GM12872 (cell line): ENCODE results near the gene GALNT2.

Source experiments
- TF ChIP-seq, protein P1 (sequence below): IDR thresholded peaks from 3 replicates; pipeline ENCODE4 v1.5.1; 2011; ENCODE audit warnings: low read depth, mild to moderate bottlenecking, low read length, moderate library complexity; ENCODE audit not compliant: insufficient read depth

GALNT2 gene

DNA sequence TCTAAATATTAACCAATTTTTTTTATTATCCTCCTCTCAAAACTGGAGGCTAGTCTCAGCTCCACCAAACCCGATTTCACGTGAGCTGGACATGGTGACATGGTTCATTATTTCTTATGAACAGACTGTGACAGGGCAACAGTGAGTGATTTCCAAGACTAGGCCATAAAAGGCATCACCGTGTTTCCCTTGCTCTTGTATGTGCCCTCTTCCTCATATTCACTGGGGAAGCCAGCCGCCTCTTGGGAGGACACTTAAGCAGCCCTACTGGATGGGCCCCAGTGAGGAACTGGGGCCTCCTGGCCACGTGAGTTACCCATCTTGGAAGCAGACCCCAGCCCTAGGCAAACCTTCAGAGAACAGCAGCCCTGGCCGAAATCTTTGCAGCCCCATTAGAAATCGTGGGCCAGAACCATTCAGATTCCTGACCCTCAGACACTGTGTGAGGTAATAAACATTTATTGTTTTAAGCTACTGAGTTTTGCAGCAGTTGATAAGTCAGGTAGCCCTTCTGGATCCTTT is 105.0 kb downstream of the GALNT2 start:
- TF ChIP-seq, protein P1, sequence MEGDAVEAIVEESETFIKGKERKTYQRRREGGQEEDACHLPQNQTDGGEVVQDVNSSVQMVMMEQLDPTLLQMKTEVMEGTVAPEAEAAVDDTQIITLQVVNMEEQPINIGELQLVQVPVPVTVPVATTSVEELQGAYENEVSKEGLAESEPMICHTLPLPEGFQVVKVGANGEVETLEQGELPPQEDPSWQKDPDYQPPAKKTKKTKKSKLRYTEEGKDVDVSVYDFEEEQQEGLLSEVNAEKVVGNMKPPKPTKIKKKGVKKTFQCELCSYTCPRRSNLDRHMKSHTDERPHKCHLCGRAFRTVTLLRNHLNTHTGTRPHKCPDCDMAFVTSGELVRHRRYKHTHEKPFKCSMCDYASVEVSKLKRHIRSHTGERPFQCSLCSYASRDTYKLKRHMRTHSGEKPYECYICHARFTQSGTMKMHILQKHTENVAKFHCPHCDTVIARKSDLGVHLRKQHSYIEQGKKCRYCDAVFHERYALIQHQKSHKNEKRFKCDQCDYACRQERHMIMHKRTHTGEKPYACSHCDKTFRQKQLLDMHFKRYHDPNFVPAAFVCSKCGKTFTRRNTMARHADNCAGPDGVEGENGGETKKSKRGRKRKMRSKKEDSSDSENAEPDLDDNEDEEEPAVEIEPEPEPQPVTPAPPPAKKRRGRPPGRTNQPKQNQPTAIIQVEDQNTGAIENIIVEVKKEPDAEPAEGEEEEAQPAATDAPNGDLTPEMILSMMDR = no peak

DNA sequence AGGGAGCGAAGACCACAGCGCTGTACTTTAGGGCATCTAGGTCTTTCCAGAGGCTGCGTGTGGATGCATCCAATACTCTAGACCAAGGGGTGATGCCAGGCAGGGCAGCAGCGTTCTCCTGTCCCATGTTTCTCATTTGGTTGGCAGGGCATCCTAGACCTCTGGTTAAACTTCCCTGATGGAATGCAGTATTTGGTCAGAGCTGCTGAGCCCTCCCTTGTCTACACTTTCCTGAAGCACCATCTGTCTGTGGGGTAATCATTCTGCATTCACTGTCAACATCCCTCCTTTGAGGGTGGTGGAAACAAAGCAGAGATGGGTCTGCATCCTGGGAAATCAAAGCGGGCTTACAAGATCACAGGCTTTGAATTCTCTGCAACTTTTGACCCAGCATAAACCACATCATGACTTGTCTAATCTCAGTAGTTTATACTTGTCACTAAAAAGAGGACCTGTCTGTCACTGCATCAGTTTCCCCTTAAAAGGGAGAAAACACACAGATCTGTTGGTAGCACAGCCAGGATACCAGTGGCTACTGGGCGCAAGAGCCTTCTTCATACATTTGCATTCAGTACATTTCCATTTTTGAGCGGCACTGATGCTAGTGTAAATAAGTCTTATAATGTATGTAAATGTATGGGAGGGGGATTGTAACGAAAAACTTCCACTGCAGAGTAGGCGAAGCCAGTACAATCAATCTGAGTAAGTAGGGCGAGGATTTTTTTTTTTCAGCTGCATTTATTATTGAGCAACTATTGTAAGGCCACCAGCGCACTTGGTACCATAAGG is 106.3 kb downstream of the GALNT2 start:
- TF ChIP-seq, protein P1 = no peak

DNA sequence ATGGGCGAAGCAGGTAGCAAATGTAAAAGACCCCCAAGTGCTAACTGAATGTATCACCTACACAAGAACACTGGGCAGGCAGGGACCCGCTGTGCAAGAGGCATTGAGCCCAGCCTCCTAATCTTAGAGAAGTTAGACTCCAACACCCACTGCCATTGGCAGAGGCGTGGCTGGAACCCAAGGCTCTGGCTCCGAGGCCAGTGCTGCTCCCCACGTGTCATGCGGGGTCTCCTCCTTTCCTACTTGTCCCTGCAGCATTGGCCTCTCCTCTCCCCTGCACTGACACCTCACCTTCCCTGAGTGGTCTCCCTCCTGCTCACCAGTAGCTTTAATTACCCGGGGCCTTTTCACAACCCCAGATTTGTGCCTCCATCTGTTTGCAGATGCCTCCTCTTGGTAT is 107.0 kb downstream of the GALNT2 start:
- TF ChIP-seq, protein P1 = no peak

DNA sequence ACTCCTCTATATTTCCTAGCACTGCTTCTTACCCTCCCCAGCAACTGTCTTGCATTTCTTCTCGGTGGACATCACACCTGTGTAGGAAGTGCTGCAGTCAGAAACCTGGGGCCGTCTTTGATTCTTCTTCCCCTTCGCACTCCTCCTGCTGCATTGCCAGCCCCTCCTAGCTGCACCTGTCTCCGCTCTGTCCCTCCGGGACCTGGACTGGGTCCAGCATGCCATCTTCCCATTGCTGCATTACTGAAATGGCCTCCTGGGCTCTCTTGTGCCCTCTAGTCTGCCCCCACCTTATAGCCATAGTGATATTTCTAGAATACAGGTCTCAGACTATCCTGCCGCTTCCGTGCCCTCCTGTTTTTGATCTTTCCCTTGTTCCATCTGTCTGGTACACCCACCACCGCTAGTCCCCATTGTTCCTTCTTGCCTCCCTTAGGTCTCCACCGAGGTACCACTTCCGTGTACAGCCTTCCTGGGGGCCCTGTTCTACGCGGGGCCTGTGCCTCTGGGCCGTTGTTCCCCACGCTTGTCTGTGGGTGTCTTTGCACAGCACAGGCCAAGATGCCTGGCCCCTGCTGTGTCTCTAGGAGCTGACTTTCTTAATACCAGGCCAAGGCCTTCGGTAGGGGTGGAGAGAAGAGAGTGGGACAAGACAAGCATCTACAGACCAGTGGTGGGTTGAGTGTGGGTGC is 107.6 kb downstream of the GALNT2 start:
- TF ChIP-seq, protein P1 = no peak

DNA sequence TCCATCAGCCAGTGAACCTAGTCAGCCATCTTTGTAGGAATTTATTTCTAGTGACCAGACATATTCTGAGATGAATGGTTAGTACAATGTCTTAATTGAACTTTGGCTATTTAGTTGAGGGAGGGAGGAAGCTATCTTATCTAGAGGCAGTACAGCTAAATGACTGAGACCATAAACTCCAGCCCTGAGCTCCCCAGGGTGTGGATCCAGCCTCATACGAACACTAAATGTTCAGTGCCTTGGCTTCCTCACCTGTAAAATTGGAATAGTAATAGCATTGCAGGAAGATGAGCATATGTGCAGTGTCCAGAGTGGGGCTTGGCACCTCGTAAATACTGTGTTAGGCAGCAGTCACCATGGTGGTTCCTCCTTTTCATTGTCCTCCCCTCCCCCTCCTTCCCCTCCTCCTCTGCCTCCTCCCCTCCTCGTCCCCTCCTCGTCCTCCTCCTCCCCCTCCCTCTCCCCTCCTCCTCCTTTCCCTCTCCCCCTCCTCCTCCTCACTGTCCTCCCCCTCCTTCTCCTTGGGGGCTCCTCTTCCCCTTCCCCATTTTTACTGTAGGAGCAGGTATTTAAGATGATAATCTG is 108.2 kb downstream of the GALNT2 start:
- TF ChIP-seq, protein P1 = no peak

DNA sequence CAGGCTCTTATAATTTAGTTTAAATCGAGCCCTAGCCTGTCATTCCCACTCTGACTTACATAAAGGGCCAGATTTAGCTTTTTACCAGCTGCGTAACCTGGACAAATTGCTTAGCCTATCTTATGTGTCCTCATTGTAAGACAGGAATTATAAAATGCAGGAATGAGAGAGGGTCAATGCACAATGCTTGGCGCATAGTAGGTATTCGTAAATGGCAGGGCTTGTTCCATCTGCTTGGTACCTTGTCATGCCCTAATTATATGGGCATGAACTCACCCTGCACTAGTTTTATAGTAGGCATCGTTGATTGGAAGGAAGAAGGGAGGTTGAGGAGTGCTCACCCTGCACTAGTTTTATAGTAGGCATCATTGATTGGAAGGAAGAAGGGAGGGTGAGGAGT is 108.8 kb downstream of the GALNT2 start:
- TF ChIP-seq, protein P1 = no peak

DNA sequence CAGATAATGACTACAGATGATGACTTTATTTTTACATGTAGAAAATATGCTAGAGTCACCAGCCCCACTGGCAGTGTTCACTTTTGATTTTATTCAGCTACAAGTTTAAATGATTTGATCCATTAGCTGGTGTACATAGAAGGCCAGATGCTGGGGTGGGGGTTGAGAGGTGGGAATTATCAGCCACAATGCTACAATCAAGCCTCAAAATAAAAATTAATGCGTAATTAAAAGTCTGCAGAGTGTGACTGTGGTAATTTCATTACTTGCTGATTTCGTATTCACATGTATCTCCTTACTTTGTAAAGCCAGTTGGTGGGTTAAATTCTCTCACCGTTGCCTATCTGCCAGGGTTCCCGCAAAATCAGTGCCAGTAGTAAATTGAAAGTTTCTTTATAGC is 109.3 kb downstream of the GALNT2 start:
- TF ChIP-seq, protein P1 = no peak
